ENCODE data around the gene TCP1. TPM values are rescaled to one million over a fixed set of nuclear protein-coding genes. Genes with fewer than 3 reads are reported as not detected.

Gene TCP1
- total and polyA plus RNA-seq, 4 donors = 80.0 to 206 (median 119) TPM

GRCh38 chr6:159836718-159837490 lies 47.5 kb upstream of the TCP1 start:
- DNase-seq (no peak), ATAC-seq (ENCODE audit: insufficient read depth, low FRiP score) (no peak)
- H3K27ac ChIP-seq (ENCODE audit: low read depth in 1 of 2, low read length in 1 of 2) = no peak overlapping the region

GRCh38 chr6:159833997-159834603 lies 44.7 kb upstream of the TCP1 start:
- H3K9me3 ChIP-seq (ENCODE audit: control insufficient read depth in 4 of 4, insufficient read depth in 3 of 4, low read length in 3 of 4) = no peaks in the 10 kb centered on the region
- no peak for DNase-seq
- no peak overlapping the region for H3K4me3 ChIP-seq
- ATAC-seq (ENCODE audit: insufficient read depth, low FRiP score) = no peak
- no peak for TF ChIP-seq CTCF (IDR thresholded peaks at IDR 0.05; ENCODE audit: control extremely low read depth, extremely low read depth)
- H3K27ac ChIP-seq (ENCODE audit: low read depth in 1 of 2, low read length in 1 of 2) = no peak overlapping the region
- no peaks in the 10 kb centered on the region for H3K36me3 ChIP-seq (ENCODE audit: control insufficient read depth in 4 of 4, insufficient read depth in 4 of 4, low read length in 4 of 4)
- WGBS, 2 donors = 77 to 86% methylated on average over 5 of the region's 5 CpGs
- H3K9ac ChIP-seq (ENCODE audit: insufficient read depth in 1 of 2, low read length in 2 of 2) = no peak overlapping the region
- no peaks in the 10 kb centered on the region for H3K27me3 ChIP-seq (ENCODE audit: control insufficient read depth in 3 of 3, insufficient read depth in 3 of 3, low read length in 2 of 3)
- H3K4me1 ChIP-seq (ENCODE audit: control insufficient read depth in 5 of 5, insufficient read depth in 5 of 5, low read length in 5 of 5) = peaks cover 0 to 1% (median 0%) of the 10 kb centered on the region in 5 donors

More at GRCh38 chr6:159836718-159837490, 47.5 kb upstream of the TCP1 start:
- Histone ChIP-seq H3K27me3 (ENCODE audit: control insufficient read depth in 3 of 3, insufficient read depth in 3 of 3, low read length in 2 of 3) (no peaks in the 10 kb centered on the region), H3K9me3 (ENCODE audit: control insufficient read depth in 4 of 4, insufficient read depth in 3 of 4, low read length in 3 of 4) (no peaks in the 10 kb centered on the region), H3K4me1 (ENCODE audit: control insufficient read depth in 5 of 5, insufficient read depth in 5 of 5, low read length in 5 of 5) (peaks cover 0 to 1% (median 0%) of the 10 kb centered on the region in 5 donors), H3K36me3 (ENCODE audit: control insufficient read depth in 4 of 4, insufficient read depth in 4 of 4, low read length in 4 of 4) (no peaks in the 10 kb centered on the region), H3K4me3 (no peak overlapping the region), H3K9ac (ENCODE audit: insufficient read depth in 1 of 2, low read length in 2 of 2) (no peak overlapping the region)
- TF ChIP-seq CTCF (IDR thresholded peaks at IDR 0.05; ENCODE audit: control extremely low read depth, extremely low read depth) = no peak
- WGBS, 2 donors = 90 to 94% methylated on average over 29 of the region's 29 CpGs

GRCh38 chr6:159833556-159833955 lies 44.2 kb upstream of the TCP1 start:
- H3K9me3 ChIP-seq (ENCODE audit: control insufficient read depth in 4 of 4, insufficient read depth in 3 of 4, low read length in 3 of 4) = no peaks in the 10 kb centered on the region
- peaks cover 0 to 1% (median 0%) of the 10 kb centered on the region in 5 donors for H3K4me1 ChIP-seq (ENCODE audit: control insufficient read depth in 5 of 5, insufficient read depth in 5 of 5, low read length in 5 of 5)
- no peaks in the 10 kb centered on the region for H3K27me3 ChIP-seq (ENCODE audit: control insufficient read depth in 3 of 3, insufficient read depth in 3 of 3, low read length in 2 of 3)
- DNase-seq = no peak
- no peak overlapping the region for H3K27ac ChIP-seq (ENCODE audit: low read depth in 1 of 2, low read length in 1 of 2)
- 89 to 91% methylated on average over 2 of the region's 2 CpGs for WGBS, 2 donors
- no peak overlapping the region for H3K9ac ChIP-seq (ENCODE audit: insufficient read depth in 1 of 2, low read length in 2 of 2)
- H3K4me3 ChIP-seq = no peak overlapping the region
- TF ChIP-seq CTCF (IDR thresholded peaks at IDR 0.05; ENCODE audit: control extremely low read depth, extremely low read depth) = no peak
- H3K36me3 ChIP-seq (ENCODE audit: control insufficient read depth in 4 of 4, insufficient read depth in 4 of 4, low read length in 4 of 4) = no peaks in the 10 kb centered on the region
- no peak for ATAC-seq (ENCODE audit: insufficient read depth, low FRiP score)
